HCT116 (cell line): ENCODE data around the gene IGDCC3. TPM values are rescaled to one million over a fixed set of nuclear protein-coding genes. Genes with fewer than 3 reads are reported as not detected.

Source experiments
- ATAC-seq: fragments of 200-7000 bp; cut with Tn5 transposase; 2 replicates; pipeline ENCODE4 v1.9.1; 2020; ENCODE audit warnings: mild to moderate bottlenecking, moderate library complexity
- BruUV-seq: library from RNA; stranded (reverse); fragments of 400-500 nt; replicated peaks from 2 replicates; lab custom pipeline; 2021; lab: Mats Ljungman, UMichigan
- CTCF ChIA-PET: fragments of 300-600 bp; sonication (Branson Sonifier 250); formaldehyde crosslinking; loops from one replicate; lab custom pipeline; 2021; ENCODE audit warnings: antibody characterized with exemption; lab: Charles Lee
- POLR2A ChIA-PET: fragments of 300-600, 350-600 bp; sonication (Branson Sonifier 250); formaldehyde crosslinking; loops from one replicate; lab custom pipeline; 2021; ENCODE audit warnings: antibody characterized with exemption; lab: Charles Lee
- RAD21 ChIA-PET, 2 experiments: fragments of 300-600 bp; sonication (Branson Sonifier 250); formaldehyde crosslinking; loops; one replicate each; lab custom pipeline; 2023; ENCODE audit warnings: low total read pairs in 2 of 2; ENCODE audit not compliant: uncharacterized antibody in 2 of 2, unreplicated experiment in 2 of 2, low non-redundant PET in 1 of 2; lab: Charles Lee
- DNase-seq: peaks from one replicate; pipeline ENCODE4 v3.0.0-alpha.2; 2010; ENCODE audit warnings: low read depth, low spot score
- H2AFZ ChIP-seq: fragments of 200-600 bp; shearing (Covaris generic), sonication (generic); 2 replicates; pipeline ENCODE4 v1.6.1; 2017; ENCODE audit warnings: low read depth, mixed run types, mixed read lengths, antibody characterized with exemption, low read length; ENCODE audit not compliant: poor library complexity, severe bottlenecking
- H3K27ac ChIP-seq: 2 replicates; pipeline ENCODE4 v1.5.1; 2012; ENCODE audit warnings: low read depth, low read length
- H3K27me3 ChIP-seq: fragments of 200-600 bp; sonication (generic); 2 replicates; pipeline ENCODE4 v1.6.1; 2016; ENCODE audit warnings: mixed run types, low read length, mixed read lengths; ENCODE audit not compliant: insufficient read depth
- H3K36me3 ChIP-seq, 2 experiments: fragments of 200-500 bp in 1 of 2; fragments of 200-600 bp in 1 of 2; sonication (Bioruptor generic) in 1 of 2; sonication (generic) in 1 of 2; 2 replicates each; pipeline versions ENCODE4 v1.5.1 to v1.6.1; 2014 to 2016; ENCODE audit warnings: low read length in 2 of 2, inconsistent platforms in 1 of 2, mixed read lengths in 1 of 2, mixed run types in 1 of 2; ENCODE audit not compliant: insufficient read depth in 2 of 2, control insufficient read depth in 1 of 2
- H3K4me1 ChIP-seq, 2 experiments: fragments of 200-600 bp in 1 of 2; sonication (generic) in 1 of 2; 2 replicates each; pipeline versions ENCODE4 v1.5.1 to v1.6.1; 2012 to 2017; ENCODE audit warnings: low read length in 2 of 2, inconsistent platforms in 1 of 2, mild to moderate bottlenecking in 1 of 2, mixed read lengths in 1 of 2, mixed run types in 1 of 2, moderate library complexity in 1 of 2; ENCODE audit not compliant: insufficient read depth in 2 of 2, control insufficient read depth in 1 of 2
- H3K4me2 ChIP-seq: fragments of 200-600 bp; sonication (generic); 2 replicates; pipeline ENCODE4 v1.6.1; 2017; ENCODE audit warnings: mixed run types, low read length, mixed read lengths
- H3K4me3 ChIP-seq, 2 experiments: fragments of 200-600 bp in 1 of 2; sonication (generic) in 1 of 2; replicated peaks in 1 of 2; 2 replicates each; pipeline ENCODE4 v1.5.1; 2011 to 2016; ENCODE audit warnings: low read length in 2 of 2, control low read depth in 1 of 2, low read depth in 1 of 2, mild to moderate bottlenecking in 1 of 2, mixed read lengths in 1 of 2, mixed run types in 1 of 2
- H3K79me2 ChIP-seq: fragments of 200-600 bp; sonication (generic); 2 replicates; pipeline ENCODE4 v1.6.1; 2017; ENCODE audit warnings: mild to moderate bottlenecking, mixed run types, low read length, moderate library complexity, mixed read lengths; ENCODE audit not compliant: insufficient read depth
- H3K9ac ChIP-seq: fragments of 200-600 bp; sonication (generic); 2 replicates; pipeline ENCODE4 v1.6.1; 2016; ENCODE audit warnings: low read length, mixed read lengths
- H3K9me2 ChIP-seq: fragments of 200-600 bp; sonication (generic), shearing (Covaris generic); 2 replicates; pipeline ENCODE4 v1.6.1; 2017; ENCODE audit warnings: mixed run types, mild to moderate bottlenecking, moderate library complexity; ENCODE audit not compliant: insufficient read depth
- H3K9me3 ChIP-seq, 2 experiments: fragments of 200-500 bp in 1 of 2; fragments of 200-600 bp in 1 of 2; sonication (Bioruptor generic) in 1 of 2; sonication (generic) in 1 of 2; 2 replicates each; pipeline ENCODE4 v1.6.1; 2014 to 2017; ENCODE audit warnings: low read length in 2 of 2, mixed read lengths in 2 of 2, inconsistent platforms in 1 of 2, low read depth in 1 of 2, mild to moderate bottlenecking in 1 of 2, mixed run types in 1 of 2, moderate library complexity in 1 of 2; ENCODE audit not compliant: control insufficient read depth in 1 of 2, insufficient read depth in 1 of 2
- H4K20me1 ChIP-seq: fragments of 200-600 bp; sonication (generic), shearing (Covaris generic); 2 replicates; pipeline ENCODE4 v1.6.1; 2017; ENCODE audit warnings: mixed run types, mild to moderate bottlenecking, moderate library complexity; ENCODE audit not compliant: insufficient read depth
- CBX3 ChIP-seq: IDR thresholded peaks from 2 replicates; pipeline ENCODE4 v1.6.1; 2012; ENCODE audit warnings: low read depth
- CEBPB ChIP-seq: IDR thresholded peaks from 2 replicates; pipeline ENCODE4 v1.6.1; 2012; ENCODE audit warnings: low read depth
- EGR1 ChIP-seq: IDR thresholded peaks from 2 replicates; pipeline ENCODE4 v1.6.1; 2012; ENCODE audit warnings: low read depth
- ELF1 ChIP-seq: IDR thresholded peaks from 2 replicates; pipeline ENCODE4 v1.6.1; 2012; ENCODE audit warnings: low read depth, borderline replicate concordance
- EZH2 ChIP-seq: fragments of 200-600 bp; sonication (generic); IDR thresholded peaks from 2 replicates; pipeline ENCODE4 v1.6.1; 2017; ENCODE audit warnings: antibody characterized with exemption, mixed run types
- JUND ChIP-seq: IDR thresholded peaks from 2 replicates; pipeline ENCODE4 v1.6.1; 2012
- POLR2A ChIP-seq: IDR thresholded peaks from 2 replicates; pipeline ENCODE4 v1.7.0; 2011; ENCODE audit warnings: borderline replicate concordance; ENCODE audit not compliant: insufficient read depth, insufficient read length; ENCODE audit errors: extremely low read depth
- POLR2AphosphoS5 ChIP-seq: IDR thresholded peaks from 2 replicates; pipeline ENCODE4 v1.6.1; 2011; ENCODE audit warnings: mild to moderate bottlenecking, low read depth, low read length, moderate library complexity
- RAD21 ChIP-seq: IDR thresholded peaks from 2 replicates; pipeline ENCODE4 v1.6.1; 2012; ENCODE audit warnings: low read depth, mild to moderate bottlenecking
- SIN3A ChIP-seq: IDR thresholded peaks from 2 replicates; pipeline ENCODE4 v1.6.1; 2012; ENCODE audit warnings: low read depth
- SP1 ChIP-seq: IDR thresholded peaks from 2 replicates; pipeline ENCODE4 v1.6.1; 2012; ENCODE audit warnings: low read depth
- YY1 ChIP-seq: IDR thresholded peaks from 2 replicates; pipeline ENCODE4 v1.6.1; 2011; ENCODE audit warnings: low read length, low read depth, moderate library complexity, mild to moderate bottlenecking; ENCODE audit not compliant: insufficient replicate concordance; ENCODE audit errors: extremely low read depth
- ZNF274 ChIP-seq: fragments of 200-500 bp; sonication (Bioruptor generic); IDR thresholded peaks from 2 replicates; pipeline ENCODE4 v1.6.1; 2014; ENCODE audit warnings: mild to moderate bottlenecking, low read depth, low read length, inconsistent platforms
- intact Hi-C: fragments of 100-400 bp; cut with micrococcal nuclease; formaldehyde crosslinking; loops from 2 replicates; pipeline ENCODE4 v1.10.0; 2022
- total RNA-seq: library from RNA; stranded (reverse); gene quantifications from one replicate; pipeline ENCODE4 v1.2.1, GENCODE V29; 2021; ENCODE audit not compliant: unreplicated experiment
- TF ChIP-seq, protein P1 (sequence below): IDR thresholded peaks from 2 replicates; pipeline ENCODE4 v1.6.1; 2012
- TF ChIP-seq, protein P2 (sequence below), 3 experiments: fragments of 200-600 bp in 1 of 3; sonication (generic) in 1 of 3; IDR thresholded peaks in 2 of 3; conservative IDR thresholded peaks in 1 of 3; 2 replicates each; pipeline ENCODE4 v1.5.1; 2012 to 2017; ENCODE audit warnings: low read depth in 2 of 3, low read length in 2 of 3, antibody characterized with exemption in 1 of 3, borderline replicate concordance in 1 of 3, control low read depth in 1 of 3, mild to moderate bottlenecking in 1 of 3, mixed read lengths in 1 of 3, mixed run types in 1 of 3, moderate library complexity in 1 of 3; ENCODE audit not compliant: insufficient read depth in 1 of 3
- TF ChIP-seq, protein P3 (sequence below): IDR thresholded peaks from 2 replicates; pipeline ENCODE4 v1.6.1; 2012

The IGDCC3 gene
- total RNA-seq, 1 experiment from 2014 or later: 0.44 TPM

DNA sequence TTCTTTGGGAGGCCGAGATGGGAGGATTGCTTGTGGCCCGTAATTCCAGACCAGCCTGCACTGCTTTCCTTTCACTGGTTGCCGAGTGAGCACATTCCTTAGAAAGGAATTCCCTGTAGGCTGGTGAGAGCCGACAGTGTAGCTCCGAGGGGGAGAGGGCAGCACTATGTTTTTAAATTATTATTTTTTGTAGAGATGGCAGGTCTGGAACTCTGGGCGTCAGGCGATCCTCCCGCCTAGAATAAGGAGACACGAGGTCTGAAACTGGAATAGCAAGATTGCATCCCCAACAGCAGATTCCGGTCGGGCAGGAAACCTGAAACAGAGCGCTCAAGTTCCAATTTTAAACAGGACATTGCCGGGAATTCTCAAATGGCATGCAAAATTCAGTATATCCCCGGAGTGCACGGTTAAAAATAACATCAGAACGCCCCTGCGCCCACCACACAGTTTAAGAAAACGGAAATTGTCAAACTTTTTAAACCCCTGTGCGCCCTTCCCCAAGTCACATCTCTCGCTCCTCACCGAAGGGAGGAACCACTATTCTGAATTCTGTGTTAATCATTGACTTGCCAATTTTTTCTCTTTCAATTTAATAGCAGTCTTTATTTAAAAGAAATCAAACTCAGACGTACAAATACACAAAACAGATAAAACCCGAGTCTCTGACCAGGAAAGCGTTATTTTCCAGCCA is 74.0 kb downstream of the IGDCC3 start (continued):
- TF ChIP-seq RAD21: peak; percentile 42; the same call in 1 of the 2 replicates
- TF ChIP-seq CBX3: peak; percentile 94
- TF ChIP-seq, protein P1, sequence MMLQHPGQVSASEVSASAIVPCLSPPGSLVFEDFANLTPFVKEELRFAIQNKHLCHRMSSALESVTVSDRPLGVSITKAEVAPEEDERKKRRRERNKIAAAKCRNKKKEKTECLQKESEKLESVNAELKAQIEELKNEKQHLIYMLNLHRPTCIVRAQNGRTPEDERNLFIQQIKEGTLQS: no peak
- no peak for TF ChIP-seq POLR2AphosphoS5
- no peak for TF ChIP-seq JUND
- TF ChIP-seq, protein P2, sequence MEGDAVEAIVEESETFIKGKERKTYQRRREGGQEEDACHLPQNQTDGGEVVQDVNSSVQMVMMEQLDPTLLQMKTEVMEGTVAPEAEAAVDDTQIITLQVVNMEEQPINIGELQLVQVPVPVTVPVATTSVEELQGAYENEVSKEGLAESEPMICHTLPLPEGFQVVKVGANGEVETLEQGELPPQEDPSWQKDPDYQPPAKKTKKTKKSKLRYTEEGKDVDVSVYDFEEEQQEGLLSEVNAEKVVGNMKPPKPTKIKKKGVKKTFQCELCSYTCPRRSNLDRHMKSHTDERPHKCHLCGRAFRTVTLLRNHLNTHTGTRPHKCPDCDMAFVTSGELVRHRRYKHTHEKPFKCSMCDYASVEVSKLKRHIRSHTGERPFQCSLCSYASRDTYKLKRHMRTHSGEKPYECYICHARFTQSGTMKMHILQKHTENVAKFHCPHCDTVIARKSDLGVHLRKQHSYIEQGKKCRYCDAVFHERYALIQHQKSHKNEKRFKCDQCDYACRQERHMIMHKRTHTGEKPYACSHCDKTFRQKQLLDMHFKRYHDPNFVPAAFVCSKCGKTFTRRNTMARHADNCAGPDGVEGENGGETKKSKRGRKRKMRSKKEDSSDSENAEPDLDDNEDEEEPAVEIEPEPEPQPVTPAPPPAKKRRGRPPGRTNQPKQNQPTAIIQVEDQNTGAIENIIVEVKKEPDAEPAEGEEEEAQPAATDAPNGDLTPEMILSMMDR (IDR thresholded peaks at IDR 0.05 in 2 of 3, conservative IDR thresholded peaks at IDR 0.05 in 1 of 3; ENCODE audit: borderline replicate concordance in 1 of 3, insufficient read depth in 1 of 3, low read depth in 2 of 3, low read length in 2 of 3): no peak
- TF ChIP-seq ZNF274: no peak

DNA sequence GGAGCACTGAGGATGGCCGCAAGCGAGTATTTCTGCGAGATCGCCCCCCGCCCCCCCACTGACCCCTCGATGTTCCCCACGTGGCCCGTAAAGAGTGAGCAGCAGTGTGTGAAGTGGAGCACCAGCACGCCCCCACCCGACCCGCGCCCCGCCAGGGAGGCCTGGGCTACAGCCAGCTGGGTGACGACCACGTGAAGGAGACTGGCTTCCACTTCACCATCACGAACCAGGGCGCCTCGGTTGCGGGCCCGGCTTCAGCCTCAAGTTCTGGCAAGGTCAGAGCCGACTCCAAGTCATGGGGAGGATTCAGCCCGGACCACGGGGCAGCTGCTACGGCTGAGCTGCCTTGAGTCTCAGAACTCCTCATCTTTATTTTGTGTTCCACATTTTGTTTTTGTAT is 75.7 kb downstream of the IGDCC3 start:
- intact Hi-C loops: no loop called here
- RAD21 ChIA-PET: no interaction called here
- Histone ChIP-seq H3K4me3 (no peak overlapping the region), H3K9me2 (no peaks in the 10 kb centered on the region), H3K4me1 (peaks cover 25 to 36% of the 10 kb centered on the region in 2 experiments), H3K79me2 (no peaks in the 10 kb centered on the region), H3K9me3 (no peaks in the 10 kb centered on the region), H3K9ac (no peak overlapping the region), H2AFZ (no peak overlapping the region), H3K4me2 (no peak overlapping the region), H3K27ac (no peak overlapping the region), H3K36me3 (no peaks in the 10 kb centered on the region), H3K27me3 (no peaks in the 10 kb centered on the region), H4K20me1 (no peaks in the 10 kb centered on the region)
- POLR2A ChIA-PET: no interaction called here
- CTCF ChIA-PET: no interaction called here
- TF ChIP-seq CEBPB (no peak), ELF1 (no peak), SP1 (no peak), EZH2 (no peak), YY1 (no peak), POLR2A (no peak), SIN3A (no peak), EGR1 (no peak)
- TF ChIP-seq, protein P3, sequence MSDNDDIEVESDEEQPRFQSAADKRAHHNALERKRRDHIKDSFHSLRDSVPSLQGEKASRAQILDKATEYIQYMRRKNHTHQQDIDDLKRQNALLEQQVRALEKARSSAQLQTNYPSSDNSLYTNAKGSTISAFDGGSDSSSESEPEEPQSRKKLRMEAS: no peak
- no TSS peak for BruUV-seq
- DNase-seq: no peak
- no peak for ATAC-seq
